RPMI7951 (cell line): Measurements from ENCODE around the gene PCP4L1. TPM values are rescaled to one million over a fixed set of nuclear protein-coding genes. Genes with fewer than 3 reads are reported as not detected.
"Not testable (repeated sequence)": the region's sequence is repeated elsewhere in the genome, so short reads cannot be mapped to it uniquely, and the experiment has no call there.

Experiments used
- DNase-seq: peaks from one replicate; pipeline ENCODE4 v3.0.0-alpha.2; 2012; ENCODE audit warnings: low read depth
- total RNA-seq: library from RNA; depleted of rRNA; stranded (reverse); fragments of >200 nt; shearing (Covaris generic); gene quantifications from 2 replicates; pipeline ENCODE4 v1.2.3, GENCODE V29; 2014

PCP4L1 gene
- total RNA-seq, 1 experiment from 2014 or later = not detected

DNA sequence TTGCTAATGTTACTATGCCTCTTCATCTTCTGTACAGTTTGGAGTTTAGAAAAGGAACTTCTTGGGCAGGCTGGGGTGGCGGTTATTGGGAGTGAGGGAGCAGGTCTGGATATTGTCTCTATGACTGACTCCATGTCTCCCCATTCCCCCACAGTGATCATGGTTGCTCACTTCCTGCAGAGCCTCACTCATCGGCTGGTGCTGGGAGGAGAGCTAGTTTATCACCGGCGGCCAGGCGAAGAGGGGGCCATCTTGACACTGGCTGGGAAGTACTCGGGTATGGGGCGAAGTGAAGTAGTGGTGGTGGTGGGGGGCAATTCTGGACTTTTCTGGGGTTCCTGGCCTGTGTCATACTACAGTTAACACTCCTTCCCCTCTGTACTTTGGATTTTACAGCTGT lies 30.5 kb upstream of the PCP4L1 start:
- DNase-seq = no peak

DNA sequence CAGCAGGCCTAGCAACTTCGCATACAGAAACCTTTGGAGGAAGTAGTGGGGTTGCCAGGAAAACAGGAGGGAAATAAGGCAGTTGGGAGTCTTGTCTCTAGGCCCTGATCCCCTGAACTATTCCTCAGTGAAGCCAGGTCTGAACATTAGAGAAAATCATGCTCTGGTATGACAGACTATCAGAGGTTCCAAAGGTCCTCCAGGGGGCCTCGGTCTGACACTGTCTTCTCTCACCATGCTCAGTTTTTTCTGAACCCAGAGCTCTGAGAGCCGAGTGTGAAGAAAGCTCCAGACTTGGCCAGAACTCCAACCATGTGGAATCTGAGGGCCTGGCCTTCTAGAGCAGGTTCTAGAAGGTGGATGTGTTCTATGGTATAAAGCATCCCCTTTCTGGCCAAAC lies 28.6 kb upstream of the PCP4L1 start:
- DNase-seq = no peak

DNA sequence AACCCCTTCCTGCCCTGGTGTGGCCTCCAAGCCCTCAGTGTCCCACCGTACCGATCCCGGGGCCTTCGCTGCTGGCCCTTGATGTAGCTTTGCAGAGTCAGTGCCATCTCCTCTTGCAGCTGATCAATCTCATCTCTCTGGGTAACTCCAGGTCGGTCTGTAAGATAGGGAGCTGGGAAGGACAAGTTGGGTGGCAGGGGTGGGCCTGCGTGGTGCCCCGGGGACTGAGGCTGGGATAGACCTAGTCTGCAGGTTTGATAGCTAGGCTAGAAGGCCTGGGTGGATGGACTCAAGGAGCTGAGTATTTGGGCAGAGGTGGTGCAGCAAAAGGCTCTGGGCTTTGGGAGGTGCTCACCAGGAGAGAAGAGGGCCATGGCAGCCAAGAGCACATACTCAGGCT lies 27.8 kb upstream of the PCP4L1 start:
- DNase-seq = no peak

DNA sequence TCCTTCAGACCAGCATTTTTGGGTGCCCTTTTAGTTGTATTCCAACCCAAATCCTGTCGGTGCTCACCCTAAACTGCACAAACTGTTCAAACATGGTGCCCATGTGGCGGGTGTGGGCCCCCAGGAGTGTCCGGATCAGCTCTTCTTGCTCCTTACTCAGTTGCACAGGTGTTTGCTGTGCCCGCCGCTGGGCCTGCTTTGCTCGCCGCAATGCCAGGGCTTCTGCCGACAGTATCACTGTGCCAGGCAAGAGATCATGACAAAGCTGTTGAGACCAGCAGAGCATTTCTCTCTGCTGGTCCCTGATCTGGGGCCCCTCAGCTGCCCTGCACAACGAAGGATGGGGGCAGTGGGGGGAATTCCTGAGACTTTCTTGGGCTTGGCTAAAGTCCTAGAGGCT lies 25.4 kb upstream of the PCP4L1 start:
- no peak for DNase-seq

DNA sequence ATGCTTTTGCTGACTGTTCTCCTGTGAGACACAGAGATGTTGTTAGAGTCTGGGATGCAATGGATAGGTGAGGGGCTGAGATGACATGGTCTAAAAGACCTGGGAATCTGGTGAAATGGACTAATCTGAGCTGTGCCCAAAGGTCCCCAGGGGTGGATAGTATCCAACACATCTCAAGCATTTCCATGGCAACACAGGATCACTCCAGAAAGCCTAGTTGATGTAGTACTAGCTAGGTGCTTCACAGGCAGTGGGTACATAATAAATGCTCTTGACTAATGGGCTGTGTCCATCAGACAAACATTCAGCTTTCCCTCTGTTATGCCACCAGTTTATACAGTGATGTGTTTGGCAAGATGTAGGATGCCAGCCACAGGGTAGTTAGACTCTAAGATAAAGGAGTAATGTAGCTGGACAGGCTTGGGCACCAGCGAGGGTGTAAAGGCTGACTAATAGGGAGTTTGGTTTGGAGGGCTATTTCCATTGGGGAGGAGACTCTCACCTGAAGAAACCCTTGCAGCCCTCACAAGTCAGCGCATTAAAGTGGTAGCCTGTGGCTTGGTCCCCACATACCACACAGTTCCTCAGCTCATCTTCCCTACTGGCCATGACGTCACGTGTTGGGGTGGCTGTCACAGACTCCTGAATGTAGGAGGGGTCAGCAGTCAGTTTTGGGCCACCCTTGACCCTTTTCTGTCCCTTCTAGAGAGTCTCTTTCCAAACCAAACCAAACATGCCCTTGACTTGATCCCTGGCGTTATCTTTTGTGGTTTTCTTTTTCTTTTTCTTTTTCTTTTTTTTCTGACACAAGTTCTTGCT lies 22.4 kb upstream of the PCP4L1 start:
- DNase-seq = no peak

DNA sequence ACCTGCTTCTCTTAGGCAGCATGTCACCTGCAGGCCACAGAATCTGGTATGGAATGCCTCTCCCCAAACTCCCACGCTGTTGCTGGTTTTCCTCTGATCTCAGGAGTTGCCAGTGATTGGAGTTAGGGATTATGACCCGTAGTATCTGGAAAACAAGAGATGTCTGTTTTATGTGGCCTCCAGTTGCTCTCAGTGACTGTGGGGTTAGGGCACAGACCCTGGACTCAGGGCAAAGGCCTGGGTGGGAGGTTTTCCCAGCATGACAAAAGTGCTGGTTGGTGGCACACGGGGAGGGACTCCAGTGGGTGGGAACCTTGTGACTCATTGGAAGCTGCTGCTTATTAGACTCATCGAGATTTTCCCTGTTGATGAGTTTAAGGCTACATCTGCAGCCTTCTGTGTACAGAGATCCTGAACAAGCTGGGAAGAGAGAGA lies 20.5 kb upstream of the PCP4L1 start, which contains the start of gene NR1I3:
TSS of gene NR1I3 (minus strand) at position 165 of the 435 bp plus-strand sequence. CDS start 1,638 bp downstream, outside the sequence.
- peak; percentile 10 for DNase-seq

DNA sequence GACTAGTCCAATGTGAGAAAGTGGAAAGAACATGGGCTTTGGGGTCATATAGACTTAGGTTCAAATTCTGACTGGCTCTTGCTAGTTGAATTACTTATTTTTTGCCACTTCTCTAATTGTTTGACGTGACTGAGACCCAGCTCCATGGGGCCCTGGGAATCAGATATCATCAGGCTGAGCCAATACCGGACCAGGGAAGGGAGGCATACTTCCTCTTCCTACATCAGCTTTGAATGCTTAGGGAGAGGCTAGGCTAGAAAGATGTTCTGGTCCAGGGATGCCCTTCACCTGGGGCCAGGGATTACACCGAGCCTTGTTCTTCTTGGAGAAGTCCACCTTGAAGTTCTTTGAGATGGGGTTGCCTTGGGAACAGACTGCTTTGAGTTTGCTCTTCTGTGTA lies 16.9 kb upstream of the PCP4L1 start:
- DNase-seq = no peak

DNA sequence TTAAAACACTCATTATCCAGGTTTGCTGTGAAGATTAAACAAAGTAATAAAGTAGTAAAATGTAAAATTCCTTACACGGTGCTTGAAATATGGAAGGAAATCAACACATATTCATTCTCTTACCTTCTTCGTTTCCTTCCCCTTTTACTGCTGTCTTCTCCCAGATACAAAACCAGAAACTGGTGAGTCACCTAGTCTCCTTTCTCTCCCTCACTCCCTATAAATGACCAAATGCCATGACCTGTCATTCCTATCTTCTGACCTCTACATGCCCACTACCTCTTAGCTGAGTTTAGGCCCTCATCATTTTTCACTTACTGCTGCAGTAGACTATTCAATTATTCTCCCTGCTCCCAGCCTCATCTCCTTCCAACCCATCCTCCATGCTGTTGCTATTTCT lies 16.2 kb upstream of the PCP4L1 start:
- no peak for DNase-seq

DNA sequence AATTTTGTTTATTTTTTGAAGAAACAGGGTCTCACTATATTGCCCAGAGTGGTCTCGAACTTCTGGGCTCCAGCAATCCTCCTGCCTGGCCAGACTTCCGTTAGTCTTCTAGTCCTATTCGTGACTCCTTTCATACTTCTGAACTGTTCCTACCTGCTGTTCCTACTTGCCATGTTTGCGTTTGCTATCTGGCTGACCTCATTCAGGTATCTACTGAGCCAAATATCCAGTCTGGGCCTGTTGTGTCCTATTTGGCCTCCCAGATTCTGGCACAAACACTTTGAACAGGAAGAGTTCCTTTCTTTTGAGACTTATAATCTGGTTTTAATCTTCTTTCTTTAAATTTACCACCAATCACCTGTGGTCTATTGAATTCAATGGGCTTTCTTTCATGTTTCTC lies 13.7 kb upstream of the PCP4L1 start:
- DNase-seq = no peak

DNA sequence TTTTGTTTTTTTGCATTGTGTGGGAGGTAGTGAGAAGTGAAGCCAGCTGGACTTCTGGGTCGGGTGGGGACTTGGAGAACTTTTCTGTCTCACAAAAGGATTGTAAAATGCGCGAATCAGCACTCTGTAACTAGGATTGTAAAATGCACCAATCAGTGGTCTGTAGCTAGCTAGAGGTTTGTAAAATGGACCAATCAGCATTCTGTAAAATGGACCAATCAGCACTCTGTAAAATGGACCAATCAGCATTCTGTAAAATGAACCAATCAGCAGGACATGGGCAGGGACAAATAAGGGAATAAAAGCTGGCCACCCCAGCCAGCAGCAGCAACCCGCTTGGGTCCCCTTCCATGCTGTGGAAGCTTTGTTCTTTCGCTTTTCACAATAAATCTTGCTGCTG lies 8.4 kb upstream of the PCP4L1 start:
- not testable (repeated sequence) for DNase-seq

DNA sequence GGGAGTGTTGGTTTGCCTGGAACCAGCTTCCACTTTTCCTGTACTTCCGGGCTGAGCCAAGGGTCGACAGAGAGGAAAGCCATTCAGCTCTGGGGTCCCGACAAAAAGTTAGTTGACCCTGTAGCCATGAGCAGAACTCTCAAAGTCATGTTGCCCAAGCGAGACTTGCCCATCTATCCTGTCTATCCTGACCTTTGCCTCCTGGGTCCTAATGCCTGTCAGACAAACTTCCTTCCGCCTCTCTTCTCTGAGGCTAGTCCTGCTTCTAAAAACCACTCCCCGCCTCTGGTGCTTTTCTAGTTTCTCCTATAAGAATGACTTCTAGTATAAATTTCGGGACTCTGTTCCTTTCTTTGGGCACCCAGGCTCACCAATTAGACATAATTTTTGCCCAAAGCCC lies 7.7 kb upstream of the PCP4L1 start:
- no peak for DNase-seq

DNA sequence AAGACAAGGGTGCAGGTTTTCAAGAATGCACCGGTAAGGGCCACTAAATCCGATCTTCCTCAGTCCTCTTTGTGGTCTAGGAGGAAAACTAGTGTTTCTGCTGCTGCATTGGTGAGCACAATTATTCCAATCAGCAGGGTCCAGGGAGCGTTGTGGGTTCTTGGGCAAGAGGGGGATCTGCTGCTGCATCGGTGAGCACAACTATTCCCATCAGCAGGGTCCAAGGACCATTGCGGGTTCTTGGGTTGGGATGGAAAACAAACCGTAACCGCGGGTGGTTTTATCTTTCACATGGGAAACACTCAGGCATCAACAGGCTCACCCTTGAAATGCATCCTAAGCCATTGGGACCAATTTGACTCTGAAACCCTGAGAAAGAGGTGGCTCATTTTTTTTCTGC lies 7.0 kb upstream of the PCP4L1 start:
- DNase-seq = no peak

DNA sequence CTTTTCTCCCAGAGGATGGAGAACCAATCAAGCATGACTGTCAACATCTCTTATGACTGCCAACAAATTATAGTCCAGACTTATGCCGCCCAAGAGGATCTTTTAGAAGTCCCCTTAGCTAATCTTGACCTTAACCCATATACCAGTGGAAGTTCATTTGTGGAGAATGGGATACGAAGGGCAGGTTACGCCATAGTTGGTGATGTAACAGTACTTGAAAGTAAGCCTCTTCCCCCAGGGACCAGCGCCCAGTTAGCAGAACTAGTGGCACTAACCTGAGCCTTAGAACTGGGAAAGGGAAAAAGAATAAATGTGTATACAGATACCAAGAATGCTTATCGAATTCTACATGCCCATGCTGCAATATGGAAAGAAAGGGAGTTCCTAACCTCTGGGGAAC lies 3.2 kb upstream of the PCP4L1 start:
- not testable (repeated sequence) for DNase-seq

DNA sequence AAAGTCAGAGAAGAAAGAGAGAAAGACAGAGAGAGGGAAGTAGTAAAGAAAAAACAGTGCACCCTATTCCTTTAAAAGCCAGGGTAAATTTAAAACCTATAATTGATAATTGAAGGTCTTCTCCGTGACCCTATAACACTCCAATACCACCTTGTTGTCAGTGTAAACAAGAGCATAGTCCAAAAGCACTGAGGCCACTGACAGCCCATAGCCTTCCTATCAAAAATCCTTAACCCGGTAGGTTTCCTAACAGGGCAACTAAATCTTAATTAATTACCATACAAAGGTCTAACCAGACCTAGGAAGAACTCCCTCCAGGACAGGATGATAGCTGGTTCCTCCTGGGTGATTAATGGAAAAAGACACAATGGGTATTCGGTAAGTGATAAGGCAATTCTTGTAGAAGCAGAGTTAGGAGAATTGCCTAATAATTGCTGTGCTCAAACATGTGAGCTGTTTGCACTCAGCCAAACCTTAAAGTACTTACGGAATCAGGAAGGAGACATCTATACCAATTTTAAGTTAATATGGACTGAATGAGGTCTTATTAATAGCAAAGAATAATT lies 2.5 kb upstream of the PCP4L1 start:
- not testable (repeated sequence) for DNase-seq

DNA sequence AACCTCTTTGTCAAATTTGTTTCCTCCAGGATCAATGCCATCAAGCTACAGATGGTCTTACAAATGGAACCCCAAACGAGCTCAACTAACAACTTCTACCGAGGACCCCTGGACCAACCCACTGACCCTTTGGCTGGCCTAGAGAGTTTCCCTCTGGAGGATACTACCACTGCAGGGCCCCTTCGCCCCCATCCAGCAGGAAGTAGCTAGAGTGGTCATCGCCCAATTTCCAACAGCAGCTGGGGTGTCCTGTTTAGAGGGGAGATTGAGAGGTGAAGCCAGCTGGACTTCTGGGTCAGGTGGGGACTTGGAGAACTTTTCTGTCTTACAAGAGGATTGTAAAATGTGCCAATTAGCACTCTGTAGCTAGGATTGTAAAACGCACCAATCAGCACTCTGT lies 1.4 kb upstream of the PCP4L1 start:
- not testable (repeated sequence) for DNase-seq

DNA sequence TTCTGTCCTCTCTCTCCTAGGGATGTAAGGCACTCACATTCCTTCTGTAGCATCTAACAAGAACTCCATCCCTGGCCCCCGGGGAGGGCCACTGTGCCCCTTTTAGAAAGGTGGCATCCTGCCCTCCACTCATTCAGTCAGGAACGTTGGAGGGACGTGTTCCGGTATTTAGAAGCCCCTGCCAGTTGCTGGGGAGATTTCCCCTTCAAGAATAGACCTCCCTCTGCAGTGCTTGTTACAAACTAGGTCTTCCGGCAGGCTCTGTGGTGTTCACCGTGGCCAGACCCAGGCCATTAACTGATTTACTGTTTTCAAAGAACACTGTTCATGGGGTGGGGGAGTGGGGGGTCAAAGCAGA lies 779 bp downstream of the PCP4L1 start:
- DNase-seq = no peak

DNA sequence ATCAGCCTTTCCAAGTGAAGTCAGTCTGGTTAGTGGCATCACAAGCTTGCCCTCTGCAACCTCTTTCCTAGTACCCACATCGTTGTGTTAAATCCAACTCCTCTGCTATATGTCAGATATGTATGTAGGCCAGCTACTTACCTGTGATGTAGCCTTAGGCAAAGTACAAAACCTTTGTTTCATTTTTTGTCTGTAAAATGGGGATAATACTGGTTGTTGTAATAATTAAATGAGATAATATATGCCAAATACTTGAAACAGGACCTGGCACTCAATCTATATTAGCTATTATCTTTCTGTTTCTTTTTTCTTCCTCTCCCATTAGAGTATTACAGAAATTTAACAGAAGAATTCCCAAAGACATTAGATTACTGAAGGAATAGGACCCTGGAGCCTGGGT lies 1.2 kb downstream of the PCP4L1 start:
- no peak for DNase-seq

DNA sequence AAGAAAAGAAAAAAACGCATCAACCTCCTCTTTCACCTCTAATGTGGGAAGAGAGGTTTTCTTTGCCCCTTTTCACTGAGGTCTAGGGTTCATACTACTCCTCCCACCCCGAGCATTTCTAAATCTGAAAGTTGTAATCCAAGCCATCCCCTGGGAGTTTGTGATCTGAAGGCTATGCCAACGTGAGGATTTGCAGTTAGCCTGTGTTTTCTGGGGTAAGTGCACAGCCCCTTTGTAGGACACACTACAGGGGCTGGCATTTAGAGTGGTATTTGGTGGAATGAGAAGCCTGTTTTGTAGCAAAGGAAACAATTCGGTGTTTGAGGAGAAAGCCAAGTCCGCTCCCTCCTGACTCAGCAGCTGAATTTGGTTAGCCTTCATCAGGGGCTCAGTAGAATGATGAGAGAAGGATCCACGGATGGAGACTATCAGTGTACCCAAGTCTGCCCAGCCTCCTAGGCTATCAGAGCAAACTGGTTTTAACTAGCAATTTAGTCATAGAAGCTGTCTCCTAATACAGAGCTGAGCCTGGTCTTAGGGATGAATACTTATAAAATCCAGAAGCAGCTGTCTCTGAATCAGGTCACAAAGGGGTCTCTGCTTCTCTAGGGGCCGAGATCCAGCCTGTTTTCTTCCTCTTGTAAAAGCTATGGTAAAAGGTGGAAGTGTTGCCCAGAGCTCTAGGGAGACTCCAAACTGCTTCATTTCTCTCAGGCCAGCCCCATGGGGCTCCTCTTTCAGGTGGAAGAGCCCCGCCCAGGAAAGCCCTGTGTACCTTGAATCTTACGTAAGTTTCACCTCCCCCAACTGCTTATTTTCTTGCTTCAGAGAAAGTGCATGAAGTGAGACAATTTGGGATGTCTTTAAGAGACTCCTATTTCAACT lies 2.1 kb downstream of the PCP4L1 start:
- DNase-seq = no peak

DNA sequence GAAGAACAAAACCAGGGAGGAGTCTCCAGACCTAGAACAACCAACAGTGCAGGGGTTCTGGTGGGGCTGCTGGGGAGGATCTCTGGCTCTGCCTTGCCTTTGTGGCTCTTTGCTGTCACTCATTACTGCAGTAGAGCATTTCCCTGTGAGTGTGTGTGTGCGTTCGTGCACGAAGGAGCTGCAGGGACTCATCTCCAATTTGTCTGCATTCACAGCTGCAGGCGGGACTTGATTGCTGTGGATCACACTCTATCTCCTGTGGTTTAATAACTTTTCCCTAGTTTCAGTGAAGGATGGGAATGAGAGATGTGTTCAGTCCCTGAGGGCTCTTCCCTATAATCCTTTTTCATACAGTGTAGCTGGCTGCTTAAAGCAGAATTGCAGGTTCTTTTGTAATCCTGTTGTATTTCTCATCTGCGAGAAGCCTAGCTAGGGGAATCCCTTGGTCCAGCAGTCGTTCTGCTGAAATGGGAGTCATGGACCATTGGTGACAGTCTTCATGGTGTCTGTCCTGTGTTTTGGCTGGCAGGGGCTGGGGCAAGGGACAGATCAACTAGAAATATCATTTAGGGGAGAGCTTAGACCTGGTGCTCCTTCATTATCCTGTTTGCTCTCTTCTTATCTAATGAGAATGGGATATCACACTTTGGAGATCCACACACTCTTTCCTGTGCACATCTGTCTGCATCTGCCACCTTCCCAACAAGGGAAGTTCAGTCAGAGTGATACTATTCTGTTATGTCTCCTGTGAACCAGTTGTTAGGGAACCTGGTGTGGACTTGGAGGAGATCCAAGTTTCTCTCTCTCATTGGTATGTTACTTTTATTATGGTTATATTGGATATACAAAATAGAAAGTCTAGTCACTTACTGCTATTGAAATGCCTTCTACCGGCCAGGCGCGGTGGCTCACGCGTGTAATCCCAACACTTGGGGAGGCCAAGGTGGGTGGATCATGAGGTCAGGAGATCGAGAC lies 3.0 kb downstream of the PCP4L1 start:
- DNase-seq = no peak

DNA sequence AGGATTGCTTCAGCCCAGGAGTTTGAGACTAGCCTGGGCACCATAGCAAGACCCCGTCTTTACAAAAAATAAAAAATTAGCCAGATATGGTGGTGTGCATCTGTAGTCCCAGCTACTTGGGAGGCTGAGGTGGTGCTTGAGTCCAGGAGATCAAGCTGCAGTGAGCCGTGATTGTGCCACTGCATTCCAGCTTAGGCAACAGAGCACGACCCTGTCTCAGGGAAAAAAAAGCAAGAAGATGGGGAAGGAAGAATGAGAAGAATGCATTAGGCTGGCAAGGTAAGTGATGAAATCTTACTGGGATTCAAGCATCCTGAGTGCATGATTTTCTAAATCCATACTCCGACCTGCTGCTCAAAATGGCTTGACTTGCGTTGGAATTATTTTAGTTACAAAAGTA lies 6.8 kb downstream of the PCP4L1 start:
- no peak for DNase-seq

DNA sequence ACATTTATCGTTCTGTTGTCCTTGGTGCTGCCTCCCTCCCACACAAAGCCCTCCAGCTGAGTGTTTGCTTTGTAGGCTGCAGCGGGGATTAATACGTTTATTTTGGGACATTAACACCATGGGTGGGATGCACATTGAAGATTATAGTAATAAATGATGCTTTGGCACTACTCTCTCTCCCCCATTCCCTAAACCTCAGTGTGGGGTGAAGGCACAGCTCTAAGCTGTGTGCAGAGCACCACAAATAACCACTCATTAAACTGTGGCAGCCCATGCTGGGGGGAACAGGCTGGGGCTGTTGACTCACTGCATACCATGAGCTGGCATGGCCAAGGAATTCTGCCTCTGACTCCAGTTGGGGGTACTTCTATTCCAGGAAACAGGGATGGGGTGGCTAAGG lies 7.7 kb downstream of the PCP4L1 start:
- peak; percentile 5 for DNase-seq
